ENCODE measurements around the gene ATMIN. TPM values are rescaled to one million over a fixed set of nuclear protein-coding genes. Genes with fewer than 3 reads are reported as not detected.

Gene ATMIN
- total and polyA plus RNA-seq, 2 donors (not counting 3 experiments of a cell fraction or from before 2014, with no cell fraction given): 15.0 to 22.4 TPM

DNA sequence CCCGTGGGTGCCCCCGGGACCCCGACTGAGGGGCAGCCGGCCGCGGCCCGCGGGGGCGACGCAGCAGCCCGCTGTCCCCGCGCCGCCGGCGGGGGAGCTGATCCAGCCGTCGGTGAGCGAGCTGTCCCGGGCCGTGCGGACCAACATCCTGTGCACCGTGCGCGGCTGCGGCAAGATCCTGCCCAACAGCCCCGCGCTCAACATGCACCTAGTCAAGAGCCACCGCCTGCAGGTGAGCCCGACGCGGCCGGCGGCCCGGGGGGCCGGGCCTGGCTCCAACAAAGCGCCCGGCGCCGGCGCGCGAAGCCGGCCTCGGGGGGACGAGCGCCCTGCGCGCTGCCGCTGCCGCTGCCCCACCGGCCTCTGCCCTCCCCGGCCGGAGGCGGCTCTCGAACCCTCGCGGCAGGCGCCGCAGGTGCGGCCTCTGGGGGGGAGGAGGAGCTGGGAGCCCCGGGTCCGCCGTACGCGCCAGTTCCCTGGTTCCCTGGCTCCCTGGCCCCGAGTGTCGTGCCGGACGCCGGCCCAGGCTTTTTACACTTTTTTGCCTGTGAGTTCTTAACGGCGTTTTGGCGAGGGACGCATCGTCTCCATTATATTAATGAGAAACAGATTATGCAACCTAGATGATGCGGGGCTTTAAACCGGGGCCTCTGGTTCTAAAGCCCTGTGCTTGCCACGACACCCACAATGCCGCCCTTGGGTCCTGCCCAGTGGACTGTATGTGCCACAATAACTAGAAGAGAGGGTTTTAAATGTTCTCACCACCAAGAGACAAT, 521 bp downstream of the ATMIN start:
- H3K27me3 ChIP-seq (ENCODE audit: control insufficient read depth in 2 of 2, insufficient read depth in 2 of 2, low read length in 2 of 2): no peaks in the 10 kb centered on the region
- H3K4me2 ChIP-seq (ENCODE audit: insufficient read depth, low read length): peak overlapping the region; percentile 81
- H3K9me3 ChIP-seq (replicated peaks; ENCODE audit: control insufficient read depth, insufficient read depth, low read length): no peaks in the 10 kb centered on the region
- no peaks in the 10 kb centered on the region for H4K20me1 ChIP-seq (replicated peaks; ENCODE audit: control insufficient read depth, extremely low read depth, insufficient read depth, low read length)
- dilution Hi-C loops (cut with MboI; ENCODE audit: extremely low pct_ligation_motif_present, low sequenced_read_pairs) (no loop called here), intact Hi-C loops (cut with micrococcal nuclease) (loop anchor here (1.0 to 5.0 kb wide), 6 partner anchors 29 to 702 kb away; partner anchors contain the start of genes C16orf46, CENPN and GCSH)
- no peak for TF ChIP-seq POLR2A (IDR thresholded peaks at IDR 0.05; ENCODE audit: low read depth, low read length)
- TF ChIP-seq, protein P1, sequence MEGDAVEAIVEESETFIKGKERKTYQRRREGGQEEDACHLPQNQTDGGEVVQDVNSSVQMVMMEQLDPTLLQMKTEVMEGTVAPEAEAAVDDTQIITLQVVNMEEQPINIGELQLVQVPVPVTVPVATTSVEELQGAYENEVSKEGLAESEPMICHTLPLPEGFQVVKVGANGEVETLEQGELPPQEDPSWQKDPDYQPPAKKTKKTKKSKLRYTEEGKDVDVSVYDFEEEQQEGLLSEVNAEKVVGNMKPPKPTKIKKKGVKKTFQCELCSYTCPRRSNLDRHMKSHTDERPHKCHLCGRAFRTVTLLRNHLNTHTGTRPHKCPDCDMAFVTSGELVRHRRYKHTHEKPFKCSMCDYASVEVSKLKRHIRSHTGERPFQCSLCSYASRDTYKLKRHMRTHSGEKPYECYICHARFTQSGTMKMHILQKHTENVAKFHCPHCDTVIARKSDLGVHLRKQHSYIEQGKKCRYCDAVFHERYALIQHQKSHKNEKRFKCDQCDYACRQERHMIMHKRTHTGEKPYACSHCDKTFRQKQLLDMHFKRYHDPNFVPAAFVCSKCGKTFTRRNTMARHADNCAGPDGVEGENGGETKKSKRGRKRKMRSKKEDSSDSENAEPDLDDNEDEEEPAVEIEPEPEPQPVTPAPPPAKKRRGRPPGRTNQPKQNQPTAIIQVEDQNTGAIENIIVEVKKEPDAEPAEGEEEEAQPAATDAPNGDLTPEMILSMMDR (IDR thresholded peaks at IDR 0.05; ENCODE audit: extremely low read depth in 1 of 2, insufficient read depth in 1 of 2, low read depth in 1 of 2, low read length in 2 of 2): peak in 1 of 2 donors; percentile 0
- FAIRE-seq (peak; percentile 55), DNase-seq (ENCODE audit: low read depth, low spot score) (peak; percentile 40)
- peak overlapping the region; percentile 81 for H2AFZ ChIP-seq (ENCODE audit: low read depth, low read length)
- ChIA-PET POLR2A (no interaction called here), CTCF (interaction anchor here (0.6 to 5.3 kb wide), 56 partner anchors 9 to 838 kb away, joined by 3 to 36 read pairs (median 5); partner anchors contain the start of genes C16orf46, CENPN and CMC2)
- H3K4me3 ChIP-seq (replicated peaks in 1 of 3; ENCODE audit: insufficient read depth in 1 of 3, low read depth in 1 of 3, low read length in 3 of 3): peak overlapping the region; percentile 61 to 69 (median 69)
- H3K9me1 ChIP-seq (replicated peaks; ENCODE audit: control insufficient read depth, extremely low read depth, insufficient read depth, low read length): no peaks in the 10 kb centered on the region
- peak overlapping the region; percentile 61 for H3K27ac ChIP-seq (ENCODE audit: insufficient read depth, low read depth, low read length)
- H3K36me3 ChIP-seq (ENCODE audit: control insufficient read depth in 2 of 2, extremely low read depth in 1 of 2, insufficient read depth in 2 of 2, low read length in 2 of 2): peaks cover 0 to 5% of the 10 kb centered on the region in 2 experiments
- H3K4me1 ChIP-seq (ENCODE audit: control insufficient read depth, extremely low read depth, insufficient read depth, low read length): peaks cover 11% of the 10 kb centered on the region
- peak overlapping the region; percentile 84 for H3K9ac ChIP-seq (replicated peaks; ENCODE audit: extremely low read depth, insufficient read depth, low read length)
- H3K79me2 ChIP-seq (ENCODE audit: control insufficient read depth, insufficient read depth, low read length): peaks cover 31% of the 10 kb centered on the region
- BruUV-seq (replicated peaks): no TSS peak

- Histone ChIP-seq H3K4me1 (ENCODE audit: control insufficient read depth, extremely low read depth, insufficient read depth, low read length) (peaks cover 11% of the 10 kb centered on the region), H3K27me3 (ENCODE audit: control insufficient read depth in 2 of 2, insufficient read depth in 2 of 2, low read length in 2 of 2) (no peaks in the 10 kb centered on the region), H3K9ac (replicated peaks; ENCODE audit: extremely low read depth, insufficient read depth, low read length) (peak overlapping the region; percentile 84), H3K9me3 (replicated peaks; ENCODE audit: control insufficient read depth, insufficient read depth, low read length) (no peaks in the 10 kb centered on the region), H3K4me3 (replicated peaks in 1 of 3; ENCODE audit: insufficient read depth in 1 of 3, low read depth in 1 of 3, low read length in 3 of 3) (peak overlapping the region; percentile 61 to 69 (median 69)), H3K79me2 (ENCODE audit: control insufficient read depth, insufficient read depth, low read length) (peaks cover 31% of the 10 kb centered on the region), H2AFZ (ENCODE audit: low read depth, low read length) (no peak overlapping the region), H3K27ac (ENCODE audit: insufficient read depth, low read depth, low read length) (peak overlapping the region; percentile 61), H3K4me2 (ENCODE audit: insufficient read depth, low read length) (peak overlapping the region; percentile 81), H4K20me1 (replicated peaks; ENCODE audit: control insufficient read depth, extremely low read depth, insufficient read depth, low read length) (no peaks in the 10 kb centered on the region), H3K9me1 (replicated peaks; ENCODE audit: control insufficient read depth, extremely low read depth, insufficient read depth, low read length) (no peaks in the 10 kb centered on the region), H3K36me3 (ENCODE audit: control insufficient read depth in 2 of 2, extremely low read depth in 1 of 2, insufficient read depth in 2 of 2, low read length in 2 of 2) (peaks cover 0 to 9% of the 10 kb centered on the region in 2 experiments)
- BruUV-seq (replicated peaks): TSS peak; percentile 33
- TF ChIP-seq POLR2A (IDR thresholded peaks at IDR 0.05; ENCODE audit: low read depth, low read length): no peak
- TF ChIP-seq JUN (IDR thresholded peaks at IDR 0.05; ENCODE audit: borderline replicate concordance, insufficient read depth, insufficient read length, low read depth): no peak
- TF ChIP-seq, protein P2, sequence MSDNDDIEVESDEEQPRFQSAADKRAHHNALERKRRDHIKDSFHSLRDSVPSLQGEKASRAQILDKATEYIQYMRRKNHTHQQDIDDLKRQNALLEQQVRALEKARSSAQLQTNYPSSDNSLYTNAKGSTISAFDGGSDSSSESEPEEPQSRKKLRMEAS (IDR thresholded peaks at IDR 0.05; ENCODE audit: insufficient read depth, insufficient read length): no peak
- no peak for TF ChIP-seq GATA2 (IDR thresholded peaks at IDR 0.05; ENCODE audit: insufficient read depth, insufficient read length, low read depth, low read length)
- TF ChIP-seq EZH2 (IDR thresholded peaks at IDR 0.05; ENCODE audit: borderline replicate concordance, low read depth, low read length, severe bottlenecking): no peak
- TF ChIP-seq FOS (IDR thresholded peaks at IDR 0.05; ENCODE audit: borderline replicate concordance, insufficient read depth, low read length): no peak
- TF ChIP-seq, protein P1 (IDR thresholded peaks at IDR 0.05; ENCODE audit: extremely low read depth in 1 of 2, insufficient read depth in 1 of 2, low read depth in 1 of 2, low read length in 2 of 2): no peak
- TF ChIP-seq POLR2AphosphoS5 (IDR thresholded peaks at IDR 0.05; ENCODE audit: insufficient read depth, low read depth, low read length): no peak
- TF ChIP-seq MYC (IDR thresholded peaks at IDR 0.05; ENCODE audit: low read depth, low read length): no peak
- dilution Hi-C loops (cut with MboI; ENCODE audit: extremely low pct_ligation_motif_present, low sequenced_read_pairs) (no loop called here), intact Hi-C loops (cut with micrococcal nuclease) (loop anchor here (1.0 to 5.0 kb wide), 2 partner anchors 59 to 160 kb away; partner anchors contain the start of gene GCSH)
- CTCF ChIA-PET: interaction anchor here (0.8 to 5.3 kb wide), 18 partner anchors 9 to 704 kb away, joined by 3 to 36 read pairs (median 6); partner anchors contain the start of gene C16orf46
- peak; percentile 23 for DNase-seq (ENCODE audit: low read depth, low spot score)
- peak; percentile 77 for FAIRE-seq
- POLR2A ChIA-PET: no interaction called here
Observed at GRCh38 chr16:81036751-81037350, 1.2 kb downstream of the ATMIN start.

All from endothelial cell of umbilical vein (primary cell).